Measurements from ENCODE around the gene ATOH8. TPM values are rescaled to one million over a fixed set of nuclear protein-coding genes. Genes with fewer than 3 reads are reported as not detected.
A peak's percentile ranks its signal among the peaks of the same experiment; 100 is the strongest.

ATOH8 gene
- total and polyA plus RNA-seq, 2 experiments from 2014 or later = 4.8 to 10.6 TPM

GRCh38 chr2:85720533-85720932 is 33.3 kb upstream of the ATOH8 start:
- Histone ChIP-seq H3K4me1 (ENCODE audit: low read depth) (peaks cover 11% of the 10 kb centered on the region), H3K27ac (no peak overlapping the region), H3K9me3 (ENCODE audit: low read depth) (no peaks in the 10 kb centered on the region), H3K27me3 (no peaks in the 10 kb centered on the region), H3K4me3 (no peak overlapping the region), H3K36me3 (no peaks in the 10 kb centered on the region)
- TF ChIP-seq CTCF (IDR thresholded peaks at IDR 0.05; ENCODE audit: low read depth, low read length) = no peak
- DNase-seq (ENCODE audit: low read depth in 1 of 2, low spot score in 1 of 2) = no peak

- no peak for DNase-seq (ENCODE audit: low read depth in 1 of 2, low spot score in 1 of 2)
- H3K36me3 ChIP-seq = no peaks in the 10 kb centered on the region
- H3K9me3 ChIP-seq (ENCODE audit: low read depth) = no peaks in the 10 kb centered on the region
- no peak overlapping the region for H3K4me3 ChIP-seq
- no peaks in the 10 kb centered on the region for H3K27me3 ChIP-seq
- peaks cover 9% of the 10 kb centered on the region for H3K4me1 ChIP-seq (ENCODE audit: low read depth)
- TF ChIP-seq CTCF (IDR thresholded peaks at IDR 0.05; ENCODE audit: low read depth, low read length) = no peak
- no peak overlapping the region for H3K27ac ChIP-seq
These were observed 32.1 kb upstream of the ATOH8 start for GRCh38 chr2:85721641-85722040.

GRCh38 chr2:85722519-85722918 is 31.3 kb upstream of the ATOH8 start:
- Histone ChIP-seq H3K27ac (no peak overlapping the region), H3K4me3 (no peak overlapping the region), H3K27me3 (no peaks in the 10 kb centered on the region), H3K4me1 (ENCODE audit: low read depth) (peaks cover 4% of the 10 kb centered on the region), H3K9me3 (ENCODE audit: low read depth) (no peaks in the 10 kb centered on the region), H3K36me3 (no peaks in the 10 kb centered on the region)
- no peak for TF ChIP-seq CTCF (IDR thresholded peaks at IDR 0.05; ENCODE audit: low read depth, low read length)
- DNase-seq (ENCODE audit: low read depth in 1 of 2, low spot score in 1 of 2) = no peak

GRCh38 chr2:85723707-85724360 is 30.0 kb upstream of the ATOH8 start:
- no peak overlapping the region for H3K4me3 ChIP-seq
- H3K4me1 ChIP-seq (ENCODE audit: low read depth) = peaks cover 4% of the 10 kb centered on the region
- H3K27me3 ChIP-seq = no peaks in the 10 kb centered on the region
- no peaks in the 10 kb centered on the region for H3K36me3 ChIP-seq
- no peak overlapping the region for H3K27ac ChIP-seq
- no peak for TF ChIP-seq CTCF (IDR thresholded peaks at IDR 0.05; ENCODE audit: low read depth, low read length)
- no peaks in the 10 kb centered on the region for H3K9me3 ChIP-seq (ENCODE audit: low read depth)
- peak in 1 of 2 donors; percentile 26 for DNase-seq (ENCODE audit: low read depth in 1 of 2, low spot score in 1 of 2)

- Histone ChIP-seq H3K4me1 (ENCODE audit: low read depth) (peaks cover 2% of the 10 kb centered on the region), H3K36me3 (no peaks in the 10 kb centered on the region), H3K9me3 (ENCODE audit: low read depth) (no peaks in the 10 kb centered on the region), H3K4me3 (no peak overlapping the region), H3K27ac (no peak overlapping the region), H3K27me3 (no peaks in the 10 kb centered on the region)
- no peak for DNase-seq (ENCODE audit: low read depth in 1 of 2, low spot score in 1 of 2)
- no peak for TF ChIP-seq CTCF (IDR thresholded peaks at IDR 0.05; ENCODE audit: low read depth, low read length)
These were observed 29.0 kb upstream of the ATOH8 start for GRCh38 chr2:85724731-85725181.

Measured in cardiac muscle cell (in vitro differentiated cells and primary cell).